HL-60 (cell line): ENCODE measurements around the gene EXOSC2.

Experiments
- CTCF ChIP-seq: IDR thresholded peaks from one replicate; pipeline ENCODE4 v1.5.1; 2011; ENCODE audit warnings: low read length, control low read depth, inconsistent platforms; ENCODE audit not compliant: insufficient read depth
- GABPA ChIP-seq: IDR thresholded peaks from 2 replicates; pipeline ENCODE4 v1.6.1; 2012; ENCODE audit warnings: low read depth
- POLR2AphosphoS5 ChIP-seq: IDR thresholded peaks from 2 replicates; pipeline ENCODE4 v1.6.1; 2012; ENCODE audit warnings: low read depth
- REST ChIP-seq: IDR thresholded peaks from 2 replicates; pipeline ENCODE4 v1.6.1; 2012; ENCODE audit warnings: low read depth; ENCODE audit not compliant: insufficient replicate concordance
- SPI1 ChIP-seq: IDR thresholded peaks from 2 replicates; pipeline ENCODE4 v1.6.1; 2012; ENCODE audit warnings: low read depth, mild to moderate bottlenecking, borderline replicate concordance

GRCh38 chr9:130745210-130745800 lies 51.7 kb downstream of the EXOSC2 start:
- no peak for TF ChIP-seq CTCF
- no peak for TF ChIP-seq GABPA
- TF ChIP-seq POLR2AphosphoS5 = no peak
- no peak for TF ChIP-seq REST
- TF ChIP-seq SPI1 = no peak
